Heart left ventricle (tissue), 13 donors: ENCODE results near the gene KLK1.

Experiments used
- POLR2A ChIP-seq, 2 donors: fragments of 450-650 bp; IDR thresholded peaks; one replicate each; pipeline ENCODE4 v1.6.1; 2017; ENCODE audit warnings: antibody characterized with exemption in 2 of 2, mild to moderate bottlenecking in 2 of 2, moderate library complexity in 2 of 2
- TF ChIP-seq, protein P1 (sequence below), 12 donors: fragments of 200-600 bp; sonication (generic) in 4 of 12; IDR thresholded peaks; one replicate each; pipeline versions ENCODE4 v1.5.0 to v1.8.0; 2018 to 2022; ENCODE audit warnings: antibody characterized with exemption in 12 of 12, mild to moderate bottlenecking in 5 of 12
- donor health status: ischemic (EF 13 %, LVEDD 7.1; RV severe dilation, severe dysfunction).
- donor health status: DM: no; HTN: yes; CAD: no.
- donor health status: DM: no; HTN: no; CAD: no.
- donor health status: ischemic (EF 25% LVEDD 6.9; RV normal size, moderate dysfunction).
- donor health status: ischemic (EF 25% LVEDD 5.7; RV mildly dilated, moderate dysfunction).
- donor health status: ischemic (EF 35%, LVEDD 5.7; RV mildly dilated, moderate dysfunction).
- donor health status: nonischemic (EF 11% LVEDD 7.7; RV severe dilation, severe dysfunction).
- donor health status: DM: yes; HTN: yes; CAD: no.
- donor health status: PGD.
- donor health status: ischemic (EF 29% LVEDD 5.4; RV normal size, mild dysfunction).
- donor health status: nonischemic (EF 23%, LVEDD 6.1; RV moderate dilation, normal function).

DNA sequence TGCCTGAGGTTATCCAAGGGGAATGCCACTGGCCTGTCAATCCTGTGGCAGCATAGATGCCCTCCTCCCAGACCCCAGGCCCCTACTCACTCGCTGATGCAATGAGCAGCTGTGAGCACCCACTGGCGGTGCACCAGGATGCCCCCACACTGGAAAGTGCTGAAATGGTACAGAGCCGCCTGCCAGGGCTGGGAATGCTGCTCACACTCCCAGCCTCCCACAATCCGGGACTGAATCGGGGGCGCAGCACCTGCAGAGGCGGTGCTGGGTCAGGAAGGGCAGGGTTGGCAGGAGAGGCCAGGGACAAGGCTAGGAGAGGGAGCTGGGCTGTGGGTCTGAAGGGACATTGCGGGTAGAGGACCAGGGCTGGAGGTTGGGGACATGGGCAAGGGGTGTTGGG is 2.0 kb downstream of the KLK1 start:
- TF ChIP-seq, protein P1, sequence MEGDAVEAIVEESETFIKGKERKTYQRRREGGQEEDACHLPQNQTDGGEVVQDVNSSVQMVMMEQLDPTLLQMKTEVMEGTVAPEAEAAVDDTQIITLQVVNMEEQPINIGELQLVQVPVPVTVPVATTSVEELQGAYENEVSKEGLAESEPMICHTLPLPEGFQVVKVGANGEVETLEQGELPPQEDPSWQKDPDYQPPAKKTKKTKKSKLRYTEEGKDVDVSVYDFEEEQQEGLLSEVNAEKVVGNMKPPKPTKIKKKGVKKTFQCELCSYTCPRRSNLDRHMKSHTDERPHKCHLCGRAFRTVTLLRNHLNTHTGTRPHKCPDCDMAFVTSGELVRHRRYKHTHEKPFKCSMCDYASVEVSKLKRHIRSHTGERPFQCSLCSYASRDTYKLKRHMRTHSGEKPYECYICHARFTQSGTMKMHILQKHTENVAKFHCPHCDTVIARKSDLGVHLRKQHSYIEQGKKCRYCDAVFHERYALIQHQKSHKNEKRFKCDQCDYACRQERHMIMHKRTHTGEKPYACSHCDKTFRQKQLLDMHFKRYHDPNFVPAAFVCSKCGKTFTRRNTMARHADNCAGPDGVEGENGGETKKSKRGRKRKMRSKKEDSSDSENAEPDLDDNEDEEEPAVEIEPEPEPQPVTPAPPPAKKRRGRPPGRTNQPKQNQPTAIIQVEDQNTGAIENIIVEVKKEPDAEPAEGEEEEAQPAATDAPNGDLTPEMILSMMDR (IDR thresholded peaks at IDR 0.05): no peak
- TF ChIP-seq POLR2A (IDR thresholded peaks at IDR 0.05): no peak
